ENCODE data around the gene MED8. TPM values are rescaled to one million over a fixed set of nuclear protein-coding genes. Genes with fewer than 3 reads are reported as not detected.
"Not testable (repeated sequence)": the region's sequence is repeated elsewhere in the genome, so short reads cannot be mapped to it uniquely, and the experiment has no call there.

The MED8 gene
- total RNA-seq, 1 donor from 2014 or later: 31.5 TPM

- no peak for DNase-seq
Observed at GRCh38 chr1:43382027-43382779, 7.4 kb downstream of the MED8 start.

GRCh38 chr1:43381612-43382011 is 8.0 kb downstream of the MED8 start:
- DNase-seq: no peak

- no peak for DNase-seq
Observed at GRCh38 chr1:43379476-43379875, 10.1 kb downstream of the MED8 start.

GRCh38 chr1:43377831-43378230 is 11.8 kb downstream of the MED8 start:
- no peak for DNase-seq

- DNase-seq: no peak
Observed at GRCh38 chr1:43376723-43377235, 12.8 kb downstream of the MED8 start.

DNA sequence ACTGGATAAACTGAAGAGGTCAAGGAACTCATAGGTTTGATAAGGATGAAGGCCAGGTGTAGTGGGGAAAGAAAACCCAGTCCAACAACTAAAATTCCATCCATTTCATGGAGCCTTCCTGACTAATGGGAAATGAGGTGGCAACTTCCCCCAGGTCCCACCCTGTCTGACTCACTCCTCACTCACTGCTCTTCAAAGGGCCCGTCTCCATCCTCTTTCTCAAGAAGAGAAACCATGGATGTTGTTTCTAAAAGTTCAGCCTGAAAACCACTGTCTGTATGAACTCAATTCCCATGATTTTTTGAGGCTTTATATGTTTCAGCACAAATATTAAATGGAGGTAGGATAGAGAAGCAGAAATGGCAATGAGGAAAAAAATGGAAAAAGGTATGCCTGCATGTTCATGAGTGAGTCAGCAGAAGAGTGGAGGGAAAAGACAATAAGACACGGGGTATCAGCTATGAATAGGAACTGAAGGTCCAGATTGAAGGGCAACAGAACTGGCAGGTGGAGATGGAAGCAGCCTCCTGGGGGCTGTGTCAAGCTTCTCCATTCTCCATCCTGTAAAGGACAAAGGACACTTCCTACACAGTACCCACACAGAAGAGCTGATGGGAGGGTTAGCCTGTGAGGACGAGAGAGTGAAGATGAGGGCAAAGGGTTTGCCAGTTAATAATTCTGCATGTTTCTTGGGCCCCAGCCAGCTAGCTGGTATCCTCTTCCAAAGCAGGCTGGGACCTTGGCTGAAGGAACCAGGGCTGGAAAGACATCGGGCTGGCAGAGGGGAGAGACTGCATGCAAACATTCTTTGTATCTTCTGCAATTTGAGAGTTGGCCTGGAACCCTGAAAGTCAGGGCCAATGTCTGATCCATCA is 16.3 kb downstream of the MED8 start:
- no peak for DNase-seq

GRCh38 chr1:43372172-43372571 is 17.4 kb downstream of the MED8 start:
- no peak for DNase-seq

- DNase-seq: no peak
Observed at GRCh38 chr1:43370564-43370963, 19.0 kb downstream of the MED8 start.

- not testable (repeated sequence) for DNase-seq
Observed at GRCh38 chr1:43369779-43370178, 19.8 kb downstream of the MED8 start.

DNA sequence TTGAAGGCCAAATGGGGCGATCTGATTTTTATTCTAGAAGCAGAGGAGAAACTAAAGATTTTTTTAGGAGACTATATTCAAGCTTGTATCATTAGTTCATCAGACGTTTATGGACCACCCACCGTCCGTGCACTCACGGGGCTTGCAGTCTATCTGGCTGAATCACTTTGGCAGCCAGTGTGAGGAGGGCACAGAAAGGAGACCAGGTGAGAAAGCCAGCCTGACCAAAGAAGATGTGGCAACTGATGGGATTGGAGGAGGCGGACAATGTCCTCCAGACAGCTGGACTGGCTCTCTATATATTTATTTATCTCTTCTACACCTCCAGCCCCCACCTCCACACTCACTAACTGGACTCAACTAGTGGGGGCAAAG is 21.0 kb downstream of the MED8 start:
- no peak for DNase-seq

DNA sequence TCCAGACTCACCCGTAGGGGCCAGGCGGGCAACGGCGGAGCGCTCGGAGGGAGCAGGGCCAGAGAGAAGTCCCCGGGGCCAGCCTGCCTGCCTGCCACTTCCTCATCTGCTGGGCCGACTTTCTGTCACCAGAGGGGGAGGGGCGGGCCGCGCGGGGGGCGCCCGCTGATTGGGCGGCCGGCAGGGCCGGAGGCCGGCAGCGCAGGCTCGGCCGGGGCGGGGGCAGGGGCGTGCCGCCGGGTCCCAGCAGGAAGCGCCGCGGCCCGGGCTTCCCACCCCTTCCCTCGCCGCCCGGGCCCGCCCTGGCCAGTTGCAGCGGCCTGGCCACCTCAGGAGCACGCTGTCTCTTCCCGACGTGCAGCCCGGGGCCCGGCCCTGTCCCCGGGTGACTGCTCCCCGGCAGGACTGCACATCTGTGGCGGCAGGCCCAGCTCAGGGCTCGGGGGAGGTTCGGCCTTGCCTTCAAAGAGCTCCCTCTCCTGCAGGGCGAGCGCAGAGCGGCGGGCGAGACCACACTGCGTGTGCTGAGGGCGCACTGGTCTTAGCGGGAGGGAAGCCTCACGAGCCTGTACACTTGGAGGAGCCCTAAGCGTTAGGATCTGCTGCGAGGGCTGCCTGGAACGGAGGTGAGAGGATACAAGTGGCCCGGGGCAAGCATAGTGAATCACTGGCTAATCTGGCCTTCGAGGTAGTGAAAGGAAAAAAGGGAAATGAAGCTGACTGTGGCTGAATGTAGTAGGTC is 21.5 kb downstream of the MED8 start, which contains the start of gene ELOVL1:
Gene ELOVL1, minus strand, starts transcription at position 108 of the 742 bp plus-strand sequence. CDS start 2,402 bp downstream, outside the sequence.
- DNase-seq: peak; percentile 64

- DNase-seq: no peak
Observed at GRCh38 chr1:43367026-43367903, 22.3 kb downstream of the MED8 start.

DNA sequence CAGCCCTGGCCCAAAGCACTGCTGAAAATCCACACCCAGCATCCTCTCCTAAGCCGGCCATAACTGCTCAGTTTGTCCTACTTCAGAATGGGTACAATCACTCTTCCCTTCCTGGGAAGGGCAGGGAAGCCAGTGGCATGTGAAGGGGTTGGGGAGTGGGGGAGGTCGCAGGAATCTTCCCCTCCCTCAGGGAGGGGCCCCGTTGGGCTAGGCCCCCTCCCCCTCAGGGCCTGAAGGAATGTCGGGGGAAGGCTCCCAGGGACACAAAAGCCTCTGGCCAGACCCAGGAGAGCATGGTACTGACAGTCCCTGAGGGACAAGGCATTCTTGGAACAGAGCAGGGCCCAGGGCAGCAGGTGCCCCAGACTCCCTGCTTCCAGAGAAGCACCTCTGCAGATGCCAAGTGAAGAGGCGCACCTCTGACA is 23.0 kb downstream of the MED8 start:
- no peak for DNase-seq

DNA sequence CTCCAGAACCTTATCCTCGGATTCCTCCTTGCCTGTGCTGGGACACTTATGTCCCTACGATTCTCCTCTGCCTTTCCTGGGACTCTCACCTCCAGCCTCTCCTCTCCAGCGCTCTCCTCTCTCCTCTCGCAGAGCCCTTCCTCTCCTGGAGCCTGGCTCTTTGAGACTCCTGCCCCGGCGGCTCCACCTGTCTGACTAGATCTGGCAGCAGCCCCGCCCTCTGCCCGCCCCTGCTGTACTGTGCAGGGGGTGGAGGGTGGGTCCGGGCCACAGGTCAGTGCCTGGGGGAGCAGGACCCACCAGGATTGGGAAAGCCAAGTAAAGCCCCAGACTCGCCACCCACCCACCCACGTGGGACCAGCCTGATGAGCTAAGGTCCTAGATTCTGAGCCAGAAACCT is 23.4 kb downstream of the MED8 start:
- no peak for DNase-seq

- DNase-seq: no peak
Observed at GRCh38 chr1:43365678-43366077, 23.9 kb downstream of the MED8 start.

GRCh38 chr1:43363935-43364525 is 25.6 kb downstream of the MED8 start:
- DNase-seq: no peak

DNA sequence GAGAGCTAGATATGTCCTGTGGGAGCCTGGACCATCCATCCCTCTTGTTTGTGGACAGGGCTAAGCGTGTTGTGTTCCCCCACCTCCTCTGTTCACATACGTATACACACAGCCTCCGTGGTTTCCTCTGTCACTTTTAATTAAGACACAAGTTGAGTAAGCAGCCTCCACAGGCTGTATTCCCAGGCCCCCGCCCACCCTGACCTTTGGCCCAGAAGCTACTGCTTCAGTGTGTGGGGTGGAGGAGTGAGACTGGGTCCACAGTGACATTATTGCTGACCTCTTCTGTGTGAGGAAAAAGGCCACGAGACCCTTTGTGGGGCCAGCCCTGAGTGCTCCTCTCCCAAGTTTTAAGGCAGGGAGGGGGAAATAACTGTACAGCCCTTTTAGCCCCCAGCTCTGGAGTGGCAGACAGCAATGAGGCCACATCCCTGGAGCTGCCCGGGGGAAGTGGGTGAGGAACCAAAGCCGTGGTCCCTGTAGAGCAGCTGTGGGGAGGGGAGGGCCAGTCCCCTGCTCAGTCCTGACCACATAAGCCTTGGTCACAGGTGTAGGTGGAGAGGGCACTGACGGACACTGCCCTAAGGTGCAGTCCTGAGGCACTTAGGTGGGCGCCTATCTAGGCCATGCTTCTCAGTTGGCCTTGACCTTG is 26.2 kb downstream of the MED8 start:
- no peak for DNase-seq

DNA sequence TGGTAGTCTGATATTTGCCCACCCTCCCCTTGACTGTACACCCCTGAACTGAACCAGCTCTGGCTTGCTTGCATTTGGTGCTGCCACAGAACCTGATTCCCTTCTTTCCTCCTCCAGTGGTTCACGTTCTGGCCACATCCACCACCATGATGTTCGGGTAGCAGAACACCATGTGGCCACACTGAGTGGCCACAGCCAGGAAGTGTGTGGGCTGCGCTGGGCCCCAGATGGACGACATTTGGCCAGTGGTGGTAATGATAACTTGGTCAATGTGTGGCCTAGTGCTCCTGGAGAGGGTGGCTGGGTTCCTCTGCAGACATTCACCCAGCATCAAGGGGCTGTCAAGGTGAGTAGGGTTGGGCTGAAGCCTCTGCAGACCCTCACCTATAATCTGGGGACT is 29.0 kb downstream of the MED8 start:
- DNase-seq: no peak

DNA sequence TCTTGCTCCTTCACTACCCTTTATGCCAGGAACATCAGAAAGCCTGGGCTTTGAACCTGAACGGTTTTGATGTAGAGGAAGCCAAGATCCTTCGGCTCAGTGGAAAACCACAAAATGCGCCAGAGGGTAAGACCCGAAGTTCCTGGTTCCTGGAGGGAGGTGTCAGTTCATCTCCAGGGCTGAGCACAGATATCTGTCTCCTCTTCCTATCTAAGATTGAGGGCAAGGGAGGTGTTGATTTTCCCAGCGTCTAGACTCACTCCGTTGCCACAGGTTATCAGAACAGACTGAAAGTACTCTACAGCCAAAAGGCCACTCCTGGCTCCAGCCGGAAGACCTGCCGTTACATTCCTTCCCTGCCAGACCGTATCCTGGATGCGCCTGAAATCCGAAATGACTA is 29.9 kb downstream of the MED8 start:
- DNase-seq: no peak
